Osteocyte (in vitro differentiated cells): Measurements from ENCODE around the gene RBM38. TPM values are rescaled to one million over a fixed set of nuclear protein-coding genes. Genes with fewer than 3 reads are reported as not detected.
"Not testable (repeated sequence)": the region's sequence is repeated elsewhere in the genome, so short reads cannot be mapped to it uniquely, and the experiment has no call there.

Experiments used
- DNase-seq: peaks from one replicate; pipeline ENCODE4 v3.0.0; 2021; ENCODE audit warnings: mixed read lengths; ENCODE audit not compliant: unreplicated experiment; ENCODE audit errors: extremely low spot score
- H3K27ac Mint-ChIP-seq: one replicate; pipeline ENCODE4 v1.8.0; 2021; ENCODE audit warnings: mild to moderate bottlenecking, mixed read lengths; ENCODE audit not compliant: unreplicated experiment
- H3K27me3 Mint-ChIP-seq: one replicate; pipeline ENCODE4 v1.8.0; 2021; ENCODE audit warnings: mixed read lengths; ENCODE audit not compliant: unreplicated experiment
- H3K36me3 Mint-ChIP-seq: one replicate; pipeline ENCODE4 v1.8.0; 2021; ENCODE audit warnings: mixed read lengths; ENCODE audit not compliant: unreplicated experiment
- H3K4me1 Mint-ChIP-seq: one replicate; pipeline ENCODE4 v1.8.0; 2021; ENCODE audit warnings: mixed read lengths; ENCODE audit not compliant: unreplicated experiment
- H3K4me3 Mint-ChIP-seq: one replicate; pipeline ENCODE4 v1.8.0; 2021; ENCODE audit warnings: mild to moderate bottlenecking, moderate library complexity, mixed read lengths; ENCODE audit not compliant: unreplicated experiment
- H3K9me3 Mint-ChIP-seq: one replicate; pipeline ENCODE4 v1.8.0; 2021; ENCODE audit warnings: mixed read lengths; ENCODE audit not compliant: unreplicated experiment
- CTCF ChIP-seq: fragments of 200-600 bp; sonication (generic); IDR thresholded peaks from 2 replicates; pipeline ENCODE4 v1.5.0; 2021; ENCODE audit warnings: antibody characterized with exemption, mild to moderate bottlenecking, moderate library complexity
- total RNA-seq: library from RNA; stranded (reverse); gene quantifications from 2 replicates; pipeline ENCODE4 v1.2.1, GENCODE V29; 2021

Gene RBM38
- total RNA-seq, 1 donor from 2014 or later: 18.8 TPM

- TF ChIP-seq CTCF: no peak
- Mint-ChIP-seq H3K36me3 (peaks cover 19% of the 10 kb centered on the region), H3K4me3 (peak overlapping the region; percentile 66), H3K9me3 (no peaks in the 10 kb centered on the region), H3K4me1 (peaks cover 12% of the 10 kb centered on the region), H3K27ac (peak overlapping the region; percentile 59), H3K27me3 (peaks cover 8% of the 10 kb centered on the region)
- DNase-seq: no peak
These were observed 41.0 kb upstream of the RBM38 start for GRCh38 chr20:57350081-57350710.

DNA sequence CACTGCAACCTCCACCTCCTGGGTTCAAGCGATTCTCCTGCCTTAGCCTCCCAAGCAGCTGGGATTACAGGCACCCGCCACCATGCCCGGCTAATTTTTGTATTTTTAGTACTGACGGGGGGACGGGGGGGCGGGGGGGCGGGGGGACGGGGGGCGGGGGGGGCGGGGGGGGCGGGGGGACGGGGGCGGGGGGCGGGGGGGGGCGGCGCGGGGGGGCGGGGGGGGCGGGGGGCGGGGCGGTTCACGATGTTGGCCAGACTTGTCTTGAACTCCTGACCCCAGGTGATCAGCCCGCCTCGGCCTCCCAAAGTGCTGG, 40.5 kb upstream of the RBM38 start:
- DNase-seq, H3K9me3 Mint-ChIP-seq, H3K27me3 Mint-ChIP-seq: not testable (repeated sequence)
- Mint-ChIP-seq H3K36me3 (peaks cover 23% of the 10 kb centered on the region), H3K27ac (peak overlapping the region; percentile 77), H3K4me1 (peaks cover 12% of the 10 kb centered on the region), H3K4me3 (peak overlapping the region; percentile 84)

DNA sequence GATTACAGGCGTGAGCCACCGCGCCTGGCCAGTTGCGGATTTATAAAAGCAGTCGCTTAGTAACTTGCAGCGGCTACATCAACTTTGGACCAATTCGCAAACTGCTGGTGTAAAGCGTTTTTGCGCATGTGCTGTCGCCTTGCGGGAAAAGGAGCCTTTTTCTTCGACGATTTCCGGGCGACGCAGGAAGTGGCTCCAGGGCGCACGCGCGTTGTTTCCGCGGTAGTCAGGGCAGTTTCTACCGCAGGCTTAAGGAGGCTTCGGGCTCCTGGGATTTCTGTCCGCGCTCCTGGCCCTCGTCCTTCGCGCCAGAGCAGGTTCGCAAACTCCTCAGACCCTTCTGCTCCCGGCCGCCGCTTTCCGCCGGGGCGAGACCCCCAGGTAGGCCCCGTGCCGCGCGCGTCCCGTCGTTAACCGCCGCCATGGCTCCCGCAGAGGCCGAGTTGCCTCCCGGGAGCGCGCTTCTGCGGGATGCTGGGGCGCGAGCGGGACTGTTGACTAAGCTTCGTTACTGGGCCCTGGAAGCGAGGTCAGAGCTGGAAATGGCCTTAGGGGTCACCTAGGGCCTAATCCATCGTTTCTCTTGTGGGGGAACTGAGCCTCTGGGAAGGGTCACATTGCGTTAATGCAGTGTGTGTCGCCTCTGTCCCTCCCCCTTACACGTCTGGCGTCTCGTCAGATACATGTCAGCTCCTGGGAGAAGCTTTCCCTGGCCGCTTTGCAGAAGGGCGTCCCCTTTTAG, 40.0 kb upstream of the RBM38 start, which contains the start of gene RAE1:
RAE1 (plus strand) TSS at position 214 of the 742 bp plus-strand sequence. CDS start 2,784 bp downstream, outside the sequence.
- Mint-ChIP-seq H3K27me3 (peaks cover 1% of the 10 kb centered on the region), H3K36me3 (peaks cover 28% of the 10 kb centered on the region), H3K27ac (peak within 1 kb of the TSS; percentile 77), H3K9me3 (no peaks in the 10 kb centered on the region), H3K4me1 (peaks cover 12% of the 10 kb centered on the region), H3K4me3 (peak within 1 kb of the TSS; percentile 84)
- TF ChIP-seq CTCF: no peak
- DNase-seq: peak; percentile 97

DNA sequence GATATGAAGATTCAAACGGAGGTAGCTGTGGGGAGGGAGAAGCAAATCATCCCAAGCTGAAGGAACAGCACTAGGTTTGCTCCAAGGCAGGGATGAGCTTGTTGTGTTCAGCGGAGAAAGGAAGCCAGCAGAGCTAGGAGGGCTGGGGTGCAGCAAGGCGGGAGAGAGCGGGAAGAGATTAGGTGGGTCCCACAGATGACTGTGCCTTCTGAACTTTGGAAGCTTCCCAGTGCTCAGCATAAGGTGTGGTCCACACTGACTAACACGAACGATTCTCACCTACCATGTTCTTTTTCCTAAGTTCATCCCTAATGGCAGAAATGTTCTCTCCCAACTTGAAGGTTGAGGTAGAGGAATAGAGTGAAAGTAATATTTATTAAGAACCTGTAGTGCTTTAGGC, 38.9 kb upstream of the RBM38 start:
- no peaks in the 10 kb centered on the region for H3K27me3 Mint-ChIP-seq
- H3K27ac Mint-ChIP-seq: no peak overlapping the region
- H3K4me3 Mint-ChIP-seq: peak overlapping the region; percentile 84
- H3K4me1 Mint-ChIP-seq: peaks cover 12% of the 10 kb centered on the region
- DNase-seq: no peak
- TF ChIP-seq CTCF: no peak
- H3K36me3 Mint-ChIP-seq: peaks cover 32% of the 10 kb centered on the region
- no peaks in the 10 kb centered on the region for H3K9me3 Mint-ChIP-seq

DNA sequence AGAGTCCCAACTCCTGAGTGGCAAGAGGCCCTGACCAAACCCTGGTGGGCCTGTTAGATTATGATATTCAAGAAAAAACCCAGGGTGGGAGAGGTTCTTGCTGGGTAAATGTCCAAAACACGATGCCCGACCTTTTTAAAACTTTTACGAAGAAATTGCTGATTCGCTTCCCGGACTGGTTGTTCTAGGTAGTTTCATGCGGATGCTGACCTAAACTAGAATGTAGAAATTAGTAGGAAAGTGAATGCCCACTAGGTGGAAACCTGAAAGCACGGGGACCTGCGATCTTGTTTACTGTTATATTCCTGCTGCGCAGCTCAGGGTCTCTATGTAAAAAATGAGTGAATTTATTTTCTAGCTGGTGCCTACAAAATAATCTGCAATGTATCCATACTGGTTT, 37.8 kb upstream of the RBM38 start:
- no peaks in the 10 kb centered on the region for H3K27me3 Mint-ChIP-seq
- DNase-seq: no peak
- H3K9me3 Mint-ChIP-seq: no peaks in the 10 kb centered on the region
- peaks cover 12% of the 10 kb centered on the region for H3K4me1 Mint-ChIP-seq
- no peak overlapping the region for H3K27ac Mint-ChIP-seq
- H3K36me3 Mint-ChIP-seq: peaks cover 32% of the 10 kb centered on the region
- peak overlapping the region; percentile 28 for H3K4me3 Mint-ChIP-seq
- TF ChIP-seq CTCF: no peak
